Measurements from ENCODE around the gene S1PR3.

DNA sequence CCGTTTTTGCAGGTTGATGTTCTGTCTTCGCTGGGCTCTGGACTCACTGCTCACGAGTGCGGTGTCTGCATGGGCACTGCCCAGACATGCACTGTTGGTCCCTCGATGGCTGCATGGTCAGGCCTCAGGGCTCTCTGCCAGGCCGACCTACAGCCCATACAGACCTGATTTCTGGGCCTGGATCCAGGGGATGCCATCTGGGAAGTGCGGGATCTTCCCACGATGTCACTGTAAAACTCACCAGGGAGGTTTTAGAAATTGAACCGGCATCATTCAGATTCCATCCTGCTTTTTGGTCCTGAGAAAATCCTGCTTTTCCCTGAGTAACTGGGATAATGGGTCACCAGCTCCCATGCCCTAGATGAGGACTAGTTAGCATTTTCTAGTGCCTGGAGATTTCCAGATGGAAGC, 9.1 kb downstream of the S1PR3 start:
- TF ChIP-seq EZH2 (IDR thresholded peaks at IDR 0.05) (no peak), POLR2AphosphoS5 (IDR thresholded peaks at IDR 0.05; ENCODE audit: borderline replicate concordance, low read depth, low read length) (no peak)

Data from SK-N-MC (cell line).